ENCODE measurements around the gene ICAM5. TPM values are rescaled to one million over a fixed set of nuclear protein-coding genes. Genes with fewer than 3 reads are reported as not detected.

Gene ICAM5
- total RNA-seq, 1 experiment from 2014 or later = 19.5 TPM

DNA sequence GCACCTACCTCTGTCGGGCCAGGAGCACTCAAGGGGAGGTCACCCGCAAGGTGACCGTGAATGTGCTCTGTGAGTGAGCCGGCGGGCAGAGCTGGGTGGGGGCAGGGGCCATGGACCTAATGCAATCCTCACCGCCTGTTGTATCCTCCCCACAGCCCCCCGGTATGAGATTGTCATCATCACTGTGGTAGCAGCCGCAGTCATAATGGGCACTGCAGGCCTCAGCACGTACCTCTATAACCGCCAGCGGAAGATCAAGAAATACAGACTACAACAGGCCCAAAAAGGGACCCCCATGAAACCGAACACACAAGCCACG, 4.8 kb upstream of the ICAM5 start:
- CTCF ChIA-PET = no interaction called here
- TF ChIP-seq, protein P1, sequence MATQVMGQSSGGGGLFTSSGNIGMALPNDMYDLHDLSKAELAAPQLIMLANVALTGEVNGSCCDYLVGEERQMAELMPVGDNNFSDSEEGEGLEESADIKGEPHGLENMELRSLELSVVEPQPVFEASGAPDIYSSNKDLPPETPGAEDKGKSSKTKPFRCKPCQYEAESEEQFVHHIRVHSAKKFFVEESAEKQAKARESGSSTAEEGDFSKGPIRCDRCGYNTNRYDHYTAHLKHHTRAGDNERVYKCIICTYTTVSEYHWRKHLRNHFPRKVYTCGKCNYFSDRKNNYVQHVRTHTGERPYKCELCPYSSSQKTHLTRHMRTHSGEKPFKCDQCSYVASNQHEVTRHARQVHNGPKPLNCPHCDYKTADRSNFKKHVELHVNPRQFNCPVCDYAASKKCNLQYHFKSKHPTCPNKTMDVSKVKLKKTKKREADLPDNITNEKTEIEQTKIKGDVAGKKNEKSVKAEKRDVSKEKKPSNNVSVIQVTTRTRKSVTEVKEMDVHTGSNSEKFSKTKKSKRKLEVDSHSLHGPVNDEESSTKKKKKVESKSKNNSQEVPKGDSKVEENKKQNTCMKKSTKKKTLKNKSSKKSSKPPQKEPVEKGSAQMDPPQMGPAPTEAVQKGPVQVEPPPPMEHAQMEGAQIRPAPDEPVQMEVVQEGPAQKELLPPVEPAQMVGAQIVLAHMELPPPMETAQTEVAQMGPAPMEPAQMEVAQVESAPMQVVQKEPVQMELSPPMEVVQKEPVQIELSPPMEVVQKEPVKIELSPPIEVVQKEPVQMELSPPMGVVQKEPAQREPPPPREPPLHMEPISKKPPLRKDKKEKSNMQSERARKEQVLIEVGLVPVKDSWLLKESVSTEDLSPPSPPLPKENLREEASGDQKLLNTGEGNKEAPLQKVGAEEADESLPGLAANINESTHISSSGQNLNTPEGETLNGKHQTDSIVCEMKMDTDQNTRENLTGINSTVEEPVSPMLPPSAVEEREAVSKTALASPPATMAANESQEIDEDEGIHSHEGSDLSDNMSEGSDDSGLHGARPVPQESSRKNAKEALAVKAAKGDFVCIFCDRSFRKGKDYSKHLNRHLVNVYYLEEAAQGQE (IDR thresholded peaks at IDR 0.05; ENCODE audit: insufficient read depth in 1 of 2, low read depth in 2 of 2, low read length in 1 of 2) = no peak
- TF ChIP-seq SIN3A (IDR thresholded peaks at IDR 0.05; ENCODE audit: borderline replicate concordance, insufficient read depth, low read depth, low read length) (no peak), TCF7L2 (IDR thresholded peaks at IDR 0.05; ENCODE audit: low read depth, low read length) (no peak), POLR2AphosphoS5 (IDR thresholded peaks at IDR 0.05; ENCODE audit: low read depth, low read length) (no peak), CTCF (IDR thresholded peaks at IDR 0.05) (no peak)
- Histone ChIP-seq H3K27ac (ENCODE audit: low read length) (no peak overlapping the region), H3K4me3 (ENCODE audit: low read depth in 2 of 2, low read length in 2 of 2) (no peak overlapping the region), H3K4me1 (ENCODE audit: control insufficient read depth, insufficient read depth, low read length) (peaks cover 17% of the 10 kb centered on the region; the same call in 1 of the 2 replicates), H3K9me3 (ENCODE audit: control insufficient read depth, insufficient read depth, low read depth, low read length) (no peaks in the 10 kb centered on the region), H3K27me3 (ENCODE audit: control insufficient read depth, insufficient read depth, low read length) (no peaks in the 10 kb centered on the region), H3K36me3 (ENCODE audit: control insufficient read depth, insufficient read depth, low read length) (0 out of 2 replicates have a peak, but pooled peaks cover 2% of the 10 kb centered on the region)
- no TSS peak for BruUV-seq (replicated peaks)
- intact Hi-C loops (cut with micrococcal nuclease; ENCODE audit: unreplicated experiment) (no loop called here), in situ Hi-C loops (cut with HindIII; ENCODE audit: low pct_unique_long_range_greater_than_20kb, low sequenced_read_pairs) (no loop called here)
- no peak for ATAC-seq
- DNase-seq (ENCODE audit: low read depth, low spot score) = no peak
- POLR2A ChIA-PET = no interaction called here

GRCh38 chr19:10285393-10285792, 4.4 kb upstream of the ICAM5 start:
- Histone ChIP-seq H3K4me3 (ENCODE audit: low read depth in 2 of 2, low read length in 2 of 2) (no peak overlapping the region), H3K36me3 (ENCODE audit: control insufficient read depth, insufficient read depth, low read length) (0 out of 2 replicates have a peak, but pooled peaks cover under 1% of the 10 kb centered on the region), H3K27ac (ENCODE audit: low read length) (no peak overlapping the region), H3K4me1 (ENCODE audit: control insufficient read depth, insufficient read depth, low read length) (peaks cover 17% of the 10 kb centered on the region; the same call in 1 of the 2 replicates), H3K9me3 (ENCODE audit: control insufficient read depth, insufficient read depth, low read depth, low read length) (no peaks in the 10 kb centered on the region), H3K27me3 (ENCODE audit: control insufficient read depth, insufficient read depth, low read length) (no peaks in the 10 kb centered on the region)
- no peak for DNase-seq (ENCODE audit: low read depth, low spot score)
- in situ Hi-C loops (cut with HindIII; ENCODE audit: low pct_unique_long_range_greater_than_20kb, low sequenced_read_pairs) (no loop called here), intact Hi-C loops (cut with micrococcal nuclease; ENCODE audit: unreplicated experiment) (no loop called here)
- ATAC-seq = no peak
- TF ChIP-seq POLR2AphosphoS5 (IDR thresholded peaks at IDR 0.05; ENCODE audit: low read depth, low read length) (no peak), CTCF (IDR thresholded peaks at IDR 0.05) (no peak), TCF7L2 (IDR thresholded peaks at IDR 0.05; ENCODE audit: low read depth, low read length) (no peak), SIN3A (IDR thresholded peaks at IDR 0.05; ENCODE audit: borderline replicate concordance, insufficient read depth, low read depth, low read length) (no peak)
- TF ChIP-seq, protein P1 (IDR thresholded peaks at IDR 0.05; ENCODE audit: insufficient read depth in 1 of 2, low read depth in 2 of 2, low read length in 1 of 2) = no peak
- BruUV-seq (replicated peaks) = TSS peak; percentile 81
- POLR2A ChIA-PET = interaction anchor here (0.6 to 1.0 kb wide), 2 partner anchors 16 to 26 kb away, joined by 3 to 5 read pairs; no protein-coding TSS in a partner anchor
- CTCF ChIA-PET = no interaction called here

Measured in Panc1 (cell line).